HG02852 (cell line): ENCODE data around the gene TSPAN11.
"Not testable (repeated sequence)": the region's sequence is repeated elsewhere in the genome, so short reads cannot be mapped to it uniquely, and the experiment has no call there.

Source experiments
- ATAC-seq: cut with Tn5 transposase; IDR thresholded peaks from one replicate; pipeline ENCODE4 v1.9.1; 2021; ENCODE audit warnings: mild to moderate bottlenecking, moderate library complexity; ENCODE audit not compliant: unreplicated experiment

TSPAN11 gene

GRCh38 chr12:31015215-31015614 is 88.7 kb downstream of the TSPAN11 start:
- ATAC-seq, result no peak

- ATAC-seq, result no peak
Measured at GRCh38 chr12:31016057-31016456, 89.5 kb downstream of the TSPAN11 start.

- no peak for ATAC-seq
Measured at GRCh38 chr12:31017535-31017934, 91.0 kb downstream of the TSPAN11 start.

GRCh38 chr12:31018106-31018789 is 91.7 kb downstream of the TSPAN11 start:
- ATAC-seq, result no peak

GRCh38 chr12:31018790-31019505 is 92.4 kb downstream of the TSPAN11 start:
- no peak for ATAC-seq

- ATAC-seq, result no peak
Measured at GRCh38 chr12:31019561-31019960, 93.0 kb downstream of the TSPAN11 start.

GRCh38 chr12:31019976-31020375 is 93.4 kb downstream of the TSPAN11 start:
- no peak for ATAC-seq

- no peak for ATAC-seq
Measured at GRCh38 chr12:31020385-31021166, 94.0 kb downstream of the TSPAN11 start.

- ATAC-seq, result no peak
Measured at GRCh38 chr12:31021181-31021580, 94.6 kb downstream of the TSPAN11 start.

DNA sequence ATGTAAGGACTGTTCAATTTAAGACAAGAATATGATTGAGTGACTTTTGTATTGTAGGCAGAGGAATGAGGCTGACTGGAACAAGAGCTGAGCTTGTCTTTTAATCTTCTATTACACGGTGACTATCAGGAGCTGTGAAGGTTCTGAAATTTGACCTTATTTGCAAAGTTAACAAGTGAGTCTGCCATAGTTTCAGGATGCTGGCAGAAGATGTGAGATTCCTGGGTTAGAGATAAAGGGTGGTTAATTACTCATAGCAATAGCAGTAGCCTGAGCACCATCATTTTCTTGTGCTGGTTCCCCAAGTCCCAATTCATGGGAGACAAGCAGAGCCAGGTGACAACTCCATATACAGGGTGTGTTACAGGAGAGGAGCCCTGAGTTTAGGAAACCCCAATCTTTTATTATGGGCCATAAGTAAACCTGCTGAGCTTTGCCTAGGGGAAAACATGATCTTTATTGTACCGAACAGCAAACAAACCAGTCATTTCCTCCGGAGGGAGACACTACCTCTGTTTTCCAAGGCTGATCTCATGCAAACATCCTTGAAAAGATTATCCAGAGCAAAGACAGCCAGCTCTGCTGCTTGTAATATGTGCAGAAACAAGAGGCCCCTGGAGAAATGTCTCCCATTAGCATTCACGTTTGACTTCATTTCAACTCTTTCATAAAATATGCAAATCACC is 95.4 kb downstream of the TSPAN11 start:
- ATAC-seq, result no peak

DNA sequence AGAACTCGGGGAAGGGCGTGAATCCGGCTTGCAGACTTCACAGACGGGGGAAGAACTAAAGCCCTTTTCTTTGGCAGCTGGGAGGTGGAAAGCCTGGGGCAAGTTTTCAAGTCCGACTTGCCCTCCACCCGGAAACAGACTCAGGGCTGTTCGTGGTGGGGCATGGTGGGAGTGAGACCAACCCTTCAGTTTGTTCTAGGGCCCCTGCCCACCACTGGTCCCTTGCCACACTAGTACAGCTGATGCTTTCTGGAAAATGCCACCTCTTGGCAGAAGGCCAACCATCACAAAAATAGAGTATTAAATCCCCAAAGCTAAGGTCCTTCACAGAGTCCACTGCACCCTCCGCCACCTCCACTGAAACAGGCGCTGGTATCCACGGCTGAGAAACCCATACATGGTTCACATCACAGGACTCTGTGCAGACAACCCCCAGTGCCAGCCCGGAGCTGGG is 96.8 kb downstream of the TSPAN11 start:
- no peak for ATAC-seq

DNA sequence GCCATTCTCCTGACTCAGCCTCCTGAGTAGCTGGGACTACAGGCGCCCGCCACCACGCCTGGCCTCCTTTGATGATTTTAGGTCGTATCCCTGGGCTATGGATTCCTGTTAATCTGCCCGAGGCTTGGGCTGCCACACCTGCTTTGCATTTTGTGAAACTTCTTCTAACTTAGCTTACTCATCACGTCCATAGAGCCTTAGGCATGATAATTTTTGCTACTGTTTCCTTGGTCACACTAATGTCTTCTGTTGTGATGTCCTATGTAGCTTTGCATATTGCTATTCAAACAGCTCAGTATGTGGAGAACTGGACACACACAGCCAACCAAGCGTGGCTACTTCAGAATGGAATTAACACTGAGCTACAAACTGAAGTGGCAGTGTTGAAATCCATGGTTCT is 99.7 kb downstream of the TSPAN11 start:
- no peak for ATAC-seq

DNA sequence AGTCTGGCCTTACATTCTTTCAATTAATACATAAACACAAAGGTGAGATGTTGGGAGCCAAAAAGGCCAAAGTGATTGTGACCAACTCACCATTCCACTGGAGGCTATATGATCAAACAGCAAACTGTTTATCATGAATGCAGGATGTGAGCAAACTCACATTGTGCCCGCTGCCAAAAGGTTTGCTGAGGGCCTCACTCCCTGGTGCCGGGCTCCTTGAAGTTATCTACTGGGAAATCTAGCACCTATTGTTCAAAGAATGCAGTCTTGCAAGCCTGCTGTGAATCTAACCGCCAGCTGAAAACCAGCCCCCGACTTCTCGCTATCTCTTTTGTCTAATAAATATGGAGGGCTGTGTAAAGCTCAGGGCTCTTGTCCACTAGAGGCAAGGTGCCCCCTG is 100.5 kb downstream of the TSPAN11 start:
- not testable (repeated sequence) for ATAC-seq

DNA sequence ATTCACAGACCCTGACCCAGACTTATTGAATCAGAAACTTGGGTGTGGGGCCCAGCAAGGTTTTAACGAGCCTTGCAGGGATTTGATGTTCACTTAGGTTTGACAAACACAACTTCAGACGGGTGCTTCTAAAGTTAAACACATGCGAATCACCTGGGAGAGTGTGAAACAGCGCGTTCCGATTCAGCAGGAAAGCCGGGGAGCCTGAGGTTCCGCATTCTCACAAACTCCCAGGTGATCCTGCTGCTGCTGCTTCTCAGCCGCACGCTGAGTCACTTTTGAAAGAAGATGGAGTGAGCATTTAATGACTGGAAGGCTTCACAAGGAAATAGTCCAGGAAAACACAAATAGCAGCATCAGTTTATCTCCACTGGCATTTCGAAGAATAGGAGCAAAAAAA is 102.9 kb downstream of the TSPAN11 start:
- ATAC-seq, result no peak

GRCh38 chr12:31029916-31030562 is 103.5 kb downstream of the TSPAN11 start:
- no peak for ATAC-seq

DNA sequence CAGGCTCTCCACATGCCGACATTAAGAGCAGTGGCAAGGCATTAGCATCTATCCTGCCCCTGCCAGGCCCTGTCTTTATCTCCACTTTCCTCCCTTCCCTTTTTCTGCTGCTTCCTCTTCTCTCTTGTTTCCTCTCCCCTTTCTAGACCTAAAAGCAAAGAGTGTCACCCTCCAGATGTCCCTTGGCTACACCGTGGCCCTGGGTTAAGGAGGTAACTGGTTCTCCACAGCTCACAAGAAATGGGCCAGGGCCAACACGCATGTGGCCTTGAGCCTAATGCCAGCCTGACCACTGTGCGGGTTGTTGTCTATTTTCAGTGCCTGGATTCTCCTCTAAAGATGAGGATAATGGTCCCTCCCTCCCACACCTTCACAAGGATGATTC is 105.4 kb downstream of the TSPAN11 start:
- no peak for ATAC-seq

GRCh38 chr12:31033146-31033545 is 106.6 kb downstream of the TSPAN11 start:
- ATAC-seq, result no peak

- no peak for ATAC-seq
Measured at GRCh38 chr12:31033681-31034080, 107.1 kb downstream of the TSPAN11 start.

DNA sequence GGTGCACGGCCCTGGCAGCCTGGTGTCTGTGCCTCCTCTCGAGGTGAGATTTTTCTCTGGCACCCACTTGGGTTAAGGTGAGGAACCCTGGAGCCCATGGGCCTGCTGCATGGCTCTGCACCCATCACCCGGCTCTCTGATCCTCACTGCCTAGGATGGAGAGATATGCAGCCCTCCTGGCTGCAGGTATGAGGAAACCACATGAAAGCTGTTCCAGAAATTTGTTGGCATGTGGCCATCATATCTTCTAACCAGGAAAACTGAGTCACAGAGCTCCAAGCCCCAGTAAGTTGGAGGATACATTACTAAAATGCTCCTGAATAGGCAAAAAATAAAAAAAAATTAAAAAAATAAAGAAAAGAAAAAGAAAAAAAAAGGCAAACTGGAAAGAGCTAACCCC is 107.8 kb downstream of the TSPAN11 start:
- no peak for ATAC-seq

GRCh38 chr12:31035226-31035625 is 108.7 kb downstream of the TSPAN11 start:
- no peak for ATAC-seq
